Measurements from ENCODE around the gene KRTAP5-5. TPM values are rescaled to one million over a fixed set of nuclear protein-coding genes. Genes with fewer than 3 reads are reported as not detected.

The KRTAP5-5 gene
- total RNA-seq, 1 experiment from 2014 or later, result not detected

Other genes starting within 250 kb of the KRTAP5-5 start
- gene BRSK2, start 239.8 kb upstream of the KRTAP5-5 start, total RNA-seq (2014; rRNA removed; shearing (Covaris generic)), result not detected in 2 replicates
- gene MOB2, start 143.0 kb upstream of the KRTAP5-5 start, total RNA-seq (2014; rRNA removed; shearing (Covaris generic)), result 11.3 and 13.5 TPM in 2 replicates
- gene DUSP8, start 57.5 kb upstream of the KRTAP5-5 start, total RNA-seq (2014; rRNA removed; shearing (Covaris generic)), result 0.71 and 0.83 TPM in 2 replicates
- not detected in 2 replicates for gene KRTAP5-1, start 44.5 kb upstream of the KRTAP5-5 start, total RNA-seq (2014; rRNA removed; shearing (Covaris generic))
- not detected in 2 replicates for gene KRTAP5-2, start 31.5 kb upstream of the KRTAP5-5 start, total RNA-seq (2014; rRNA removed; shearing (Covaris generic))
- not detected in 2 replicates for gene KRTAP5-3, start 21.3 kb upstream of the KRTAP5-5 start, total RNA-seq (2014; rRNA removed; shearing (Covaris generic))
- not detected in 2 replicates for gene KRTAP5-4, start 7.6 kb upstream of the KRTAP5-5 start, total RNA-seq (2014; rRNA removed; shearing (Covaris generic))
- not detected in 2 replicates for gene KRTAP5-6, start 67.4 kb downstream of the KRTAP5-5 start, total RNA-seq (2014; rRNA removed; shearing (Covaris generic))
- gene IFITM10, start 120.8 kb downstream of the KRTAP5-5 start, total RNA-seq (2014; rRNA removed; shearing (Covaris generic)), result 0.18 and 0.23 TPM in 2 replicates
- 70.2 and 71.4 TPM in 2 replicates for gene CTSD, start 134.2 kb downstream of the KRTAP5-5 start, total RNA-seq (2014; rRNA removed; shearing (Covaris generic))
- gene SYT8, start 205.2 kb downstream of the KRTAP5-5 start, total RNA-seq (2014; rRNA removed; shearing (Covaris generic)), result 1.7 and 2.7 TPM in 2 replicates
- 20.2 and 20.5 TPM in 2 replicates for gene TNNI2, start 209.2 kb downstream of the KRTAP5-5 start, total RNA-seq (2014; rRNA removed; shearing (Covaris generic))
- gene LSP1, start 223.3 kb downstream of the KRTAP5-5 start, total RNA-seq (2014; rRNA removed; shearing (Covaris generic)), result 15.0 and 15.4 TPM in 2 replicates

Measured in SJCRH30 (cell line).